B cell (primary cell): Measurements from ENCODE around the gene CEACAM19.

Experiments used
- EZH2 ChIP-seq: IDR thresholded peaks from 2 replicates; pipeline ENCODE4 v1.6.1; 2012; ENCODE audit warnings: borderline replicate concordance, low read depth, mild to moderate bottlenecking, moderate library complexity, low read length; ENCODE audit not compliant: insufficient read depth, poor library complexity, severe bottlenecking
- TF ChIP-seq, protein P1 (sequence below): fragments of 200-600 bp; IDR thresholded peaks from one replicate; pipeline ENCODE4 v1.8.0; 2022; ENCODE audit warnings: antibody characterized with exemption, mild to moderate bottlenecking

DNA sequence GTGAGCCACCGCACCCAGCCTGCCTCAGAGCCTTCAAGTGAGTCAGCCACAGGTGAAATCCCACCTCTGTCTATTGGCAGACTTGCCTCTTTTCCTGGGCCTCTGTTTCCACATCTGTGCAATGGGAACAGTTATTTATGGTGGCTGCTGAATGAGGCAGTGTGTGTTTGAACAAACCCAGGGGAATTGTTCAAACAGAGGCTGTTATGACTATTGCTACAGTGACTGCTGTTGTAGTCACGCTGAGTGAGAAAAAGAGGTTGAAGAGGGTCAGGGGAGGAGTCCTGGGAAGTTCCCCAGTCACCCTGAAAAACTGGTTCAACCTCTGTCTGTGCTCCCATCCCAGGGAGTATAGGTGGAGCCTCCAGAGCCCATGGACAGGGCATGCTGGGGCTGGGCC is at the start of gene CEACAM19:
- TF ChIP-seq, protein P1, sequence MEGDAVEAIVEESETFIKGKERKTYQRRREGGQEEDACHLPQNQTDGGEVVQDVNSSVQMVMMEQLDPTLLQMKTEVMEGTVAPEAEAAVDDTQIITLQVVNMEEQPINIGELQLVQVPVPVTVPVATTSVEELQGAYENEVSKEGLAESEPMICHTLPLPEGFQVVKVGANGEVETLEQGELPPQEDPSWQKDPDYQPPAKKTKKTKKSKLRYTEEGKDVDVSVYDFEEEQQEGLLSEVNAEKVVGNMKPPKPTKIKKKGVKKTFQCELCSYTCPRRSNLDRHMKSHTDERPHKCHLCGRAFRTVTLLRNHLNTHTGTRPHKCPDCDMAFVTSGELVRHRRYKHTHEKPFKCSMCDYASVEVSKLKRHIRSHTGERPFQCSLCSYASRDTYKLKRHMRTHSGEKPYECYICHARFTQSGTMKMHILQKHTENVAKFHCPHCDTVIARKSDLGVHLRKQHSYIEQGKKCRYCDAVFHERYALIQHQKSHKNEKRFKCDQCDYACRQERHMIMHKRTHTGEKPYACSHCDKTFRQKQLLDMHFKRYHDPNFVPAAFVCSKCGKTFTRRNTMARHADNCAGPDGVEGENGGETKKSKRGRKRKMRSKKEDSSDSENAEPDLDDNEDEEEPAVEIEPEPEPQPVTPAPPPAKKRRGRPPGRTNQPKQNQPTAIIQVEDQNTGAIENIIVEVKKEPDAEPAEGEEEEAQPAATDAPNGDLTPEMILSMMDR, result no peak
- TF ChIP-seq EZH2, result no peak
